ENCODE measurements around the gene MRPL36.
A peak's percentile ranks its signal among the peaks of the same experiment; 100 is the strongest.

MRPL36 gene

DNA sequence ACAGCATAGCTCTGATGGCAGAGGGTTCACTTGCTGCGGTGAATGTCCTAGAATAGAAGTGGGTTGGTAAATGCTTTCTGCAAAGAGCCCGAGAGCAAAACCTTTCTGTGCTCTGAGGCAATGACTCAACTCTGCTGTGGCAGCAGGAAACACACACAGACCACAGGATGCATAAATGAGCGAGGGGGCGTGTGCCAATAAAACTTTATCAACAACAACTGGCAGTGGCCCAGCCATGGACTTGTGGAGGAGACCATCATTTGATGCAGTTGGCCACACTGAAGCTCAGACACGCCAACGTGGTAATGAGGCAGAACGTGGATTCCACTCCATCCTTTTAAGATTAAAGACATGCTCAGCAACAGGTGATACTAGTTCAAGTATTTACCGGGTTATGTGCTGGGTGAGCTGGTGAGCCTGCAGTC lies 6.8 kb downstream of the MRPL36 start:
- DNase-seq, result peak in 1 of 2 experiments; percentile 7
- no peak for TF ChIP-seq GATA1 (IDR thresholded peaks at IDR 0.05; ENCODE audit: low read depth, low read length)
- TF ChIP-seq POLR2A (IDR thresholded peaks at IDR 0.05; ENCODE audit: low read length), result no peak

- no peak for DNase-seq
Observed at GRCh38 chr5:1791176-1791575, 8.5 kb downstream of the MRPL36 start.

GRCh38 chr5:1789834-1790471 lies 9.7 kb downstream of the MRPL36 start:
- TF ChIP-seq POLR2A (IDR thresholded peaks at IDR 0.05; ENCODE audit: low read length) (no peak), GATA1 (IDR thresholded peaks at IDR 0.05; ENCODE audit: low read depth, low read length) (no peak)

More at GRCh38 chr5:1791176-1791575, 8.5 kb downstream of the MRPL36 start:
- TF ChIP-seq POLR2A (IDR thresholded peaks at IDR 0.05; ENCODE audit: low read length) (no peak), GATA1 (IDR thresholded peaks at IDR 0.05; ENCODE audit: low read depth, low read length) (no peak)

GRCh38 chr5:1789438-1789833 lies 10.2 kb downstream of the MRPL36 start:
- peak; percentile 4 to 35 for DNase-seq

More at GRCh38 chr5:1789834-1790471, 9.7 kb downstream of the MRPL36 start:
- no peak for DNase-seq

GRCh38 chr5:1788828-1789227 lies 10.8 kb downstream of the MRPL36 start:
- no peak for DNase-seq
- no peak for TF ChIP-seq POLR2A (IDR thresholded peaks at IDR 0.05; ENCODE audit: low read length)
- TF ChIP-seq GATA1 (IDR thresholded peaks at IDR 0.05; ENCODE audit: low read depth, low read length), result no peak

DNA sequence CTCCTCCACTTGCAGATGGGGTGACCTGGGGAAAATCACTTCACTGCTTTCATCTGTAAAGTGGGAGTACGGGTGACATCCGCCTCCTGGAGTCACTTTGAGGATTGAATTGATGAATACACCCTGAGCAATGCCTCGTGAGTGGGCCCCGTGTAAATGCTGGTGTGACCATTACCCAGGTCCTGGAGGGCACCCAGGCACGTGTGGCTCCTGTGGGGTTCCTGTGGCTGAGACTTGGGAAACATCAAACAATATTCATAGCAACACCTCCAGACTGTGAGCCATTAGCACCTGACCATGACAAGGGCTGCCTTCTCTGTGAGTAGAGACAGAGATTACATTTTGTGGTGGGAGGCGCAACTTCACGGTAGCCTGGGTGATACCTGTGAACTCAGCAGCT lies 11.4 kb downstream of the MRPL36 start:
- TF ChIP-seq POLR2A (IDR thresholded peaks at IDR 0.05; ENCODE audit: low read length), result no peak
- no peak for TF ChIP-seq GATA1 (IDR thresholded peaks at IDR 0.05; ENCODE audit: low read depth, low read length)
- no peak for DNase-seq

GRCh38 chr5:1787472-1788047 lies 12.1 kb downstream of the MRPL36 start:
- DNase-seq, result no peak
- TF ChIP-seq POLR2A (IDR thresholded peaks at IDR 0.05; ENCODE audit: low read length) (no peak), GATA1 (IDR thresholded peaks at IDR 0.05; ENCODE audit: low read depth, low read length) (no peak)

- no peak for TF ChIP-seq GATA1 (IDR thresholded peaks at IDR 0.05; ENCODE audit: low read depth, low read length)
- TF ChIP-seq POLR2A (IDR thresholded peaks at IDR 0.05; ENCODE audit: low read length), result no peak
- no peak for DNase-seq
Observed at GRCh38 chr5:1786621-1787471, 12.8 kb downstream of the MRPL36 start.

DNA sequence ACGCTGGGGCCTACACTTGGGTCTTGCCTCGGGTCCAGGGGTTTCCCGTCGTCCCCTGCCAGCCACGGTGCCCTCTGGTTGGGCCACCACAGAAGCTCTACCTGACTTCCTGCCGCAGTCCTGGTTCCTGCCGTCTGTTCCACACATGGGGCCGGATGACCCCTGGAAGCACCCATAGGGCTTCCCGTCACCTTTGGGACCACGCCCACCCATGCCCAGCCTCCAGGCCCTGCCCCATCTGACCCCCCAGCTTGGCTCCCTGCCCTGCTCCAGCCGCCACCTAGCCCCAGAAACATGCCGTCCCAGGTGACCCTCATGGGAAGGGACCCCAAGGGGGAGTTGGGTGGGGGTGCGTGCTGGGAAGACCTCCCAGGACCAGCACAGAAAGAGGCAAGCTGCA lies 13.7 kb downstream of the MRPL36 start:
- no peak for DNase-seq
- TF ChIP-seq GATA1 (IDR thresholded peaks at IDR 0.05; ENCODE audit: low read depth, low read length), result no peak
- TF ChIP-seq POLR2A (IDR thresholded peaks at IDR 0.05; ENCODE audit: low read length), result no peak

DNA sequence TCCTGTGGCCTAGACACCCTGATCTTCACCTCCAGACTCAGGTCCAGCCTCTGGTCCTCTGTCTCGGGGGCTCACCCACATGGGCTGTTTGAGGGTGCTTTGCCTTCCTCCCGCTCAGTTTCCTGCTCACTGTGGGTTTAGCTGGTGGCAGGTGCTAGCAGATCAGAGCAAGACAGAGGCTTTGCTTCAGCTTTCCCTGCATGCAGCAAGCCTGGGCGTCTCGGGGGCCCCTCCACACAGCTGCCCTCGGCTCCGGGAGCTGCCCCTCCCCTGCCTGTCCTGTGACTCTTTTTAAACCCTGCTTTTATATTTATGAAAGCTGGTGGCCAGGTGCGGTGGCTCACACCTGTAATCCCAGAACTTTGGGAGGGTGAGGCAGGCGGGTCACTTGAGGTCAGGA lies 14.6 kb downstream of the MRPL36 start:
- no peak for DNase-seq

DNA sequence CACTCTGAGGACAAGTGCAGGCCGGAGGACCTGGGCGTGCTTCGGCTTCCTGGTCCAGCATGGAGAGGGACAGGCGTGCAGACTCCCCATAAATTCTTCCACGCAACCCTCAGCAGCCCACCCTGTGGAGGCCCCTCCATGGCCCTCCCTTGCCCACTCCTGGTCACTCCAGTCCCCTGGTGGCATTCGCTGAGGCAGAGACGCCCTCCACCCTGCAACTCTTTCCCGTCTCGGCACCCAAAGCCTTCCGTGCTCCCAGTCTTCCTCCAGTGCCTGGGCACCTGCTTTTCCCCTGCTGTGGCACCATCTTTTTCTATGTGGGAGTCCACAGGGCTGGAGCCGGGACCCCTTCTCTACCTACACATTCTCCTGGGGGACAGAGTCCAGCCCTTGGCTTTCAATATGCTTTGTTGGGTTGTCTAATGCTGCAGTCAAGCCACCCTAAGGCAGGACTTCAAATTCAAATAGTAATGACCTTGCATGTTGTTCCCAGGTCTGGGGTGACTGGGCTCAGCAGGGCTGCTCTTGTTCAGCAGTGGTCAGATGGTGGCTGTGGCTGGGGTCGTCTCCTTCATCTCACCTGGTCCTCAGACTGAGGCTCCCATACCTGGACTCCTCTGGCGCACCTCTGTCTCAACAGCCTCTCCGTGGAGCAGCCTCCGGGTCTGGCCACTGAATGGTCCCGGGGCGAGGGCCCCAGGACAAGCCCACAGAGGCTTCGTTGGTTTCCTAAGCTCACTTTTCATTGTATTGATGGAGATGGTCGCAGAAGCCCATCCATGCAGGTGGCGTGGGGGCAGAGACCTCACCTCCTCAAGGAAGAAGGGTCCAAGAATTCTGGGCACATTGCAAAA lies 15.2 kb downstream of the MRPL36 start:
- DNase-seq, result no peak
- TF ChIP-seq POLR2A (IDR thresholded peaks at IDR 0.05; ENCODE audit: low read length) (no peak), GATA1 (IDR thresholded peaks at IDR 0.05; ENCODE audit: low read depth, low read length) (no peak)

More for the DNA sequence above, 14.6 kb downstream of the MRPL36 start:
- TF ChIP-seq GATA1 (IDR thresholded peaks at IDR 0.05; ENCODE audit: low read depth, low read length), result no peak
- TF ChIP-seq POLR2A (IDR thresholded peaks at IDR 0.05; ENCODE audit: low read length), result no peak

GRCh38 chr5:1783216-1783554 lies 16.5 kb downstream of the MRPL36 start:
- DNase-seq, result no peak
- TF ChIP-seq POLR2A (IDR thresholded peaks at IDR 0.05; ENCODE audit: low read length) (no peak), GATA1 (IDR thresholded peaks at IDR 0.05; ENCODE audit: low read depth, low read length) (no peak)

DNA sequence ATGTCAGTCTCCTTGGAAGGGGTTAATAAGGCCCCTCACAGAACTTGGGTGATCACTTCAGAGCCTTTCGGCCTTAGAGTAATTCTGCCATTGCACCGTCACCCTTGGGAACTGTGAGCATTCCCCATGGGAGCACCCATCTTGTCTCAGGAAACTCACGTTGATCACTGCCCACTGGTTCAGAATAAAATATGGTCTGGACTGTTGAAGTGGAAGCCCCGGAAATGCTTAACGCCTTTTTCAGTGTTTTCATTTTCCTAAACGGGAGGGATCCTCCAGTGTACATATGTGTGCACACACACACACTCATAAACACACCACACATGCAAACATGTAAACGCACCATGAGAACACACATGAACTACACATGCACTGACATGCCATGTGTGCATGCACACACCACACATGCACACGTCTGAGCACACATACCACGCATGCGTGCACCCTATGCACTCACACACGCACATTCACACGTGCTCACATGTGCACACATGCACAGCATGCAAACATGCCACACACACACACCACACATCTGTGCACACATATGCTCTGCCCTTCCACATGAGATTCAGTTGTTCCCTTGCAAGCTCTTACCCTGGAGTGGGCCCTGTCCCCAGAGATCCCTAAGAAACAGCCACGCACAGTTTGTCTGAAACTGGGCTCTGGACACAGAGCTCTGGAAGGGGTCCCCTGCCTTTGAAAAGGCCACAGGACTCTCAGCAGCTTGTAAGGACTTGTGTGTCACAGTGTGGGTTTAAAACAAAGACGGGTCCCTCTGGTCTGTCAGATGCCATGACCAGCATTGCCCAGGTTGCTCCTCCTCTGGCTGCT lies 17.0 kb downstream of the MRPL36 start:
- no peak for DNase-seq
- TF ChIP-seq POLR2A (IDR thresholded peaks at IDR 0.05; ENCODE audit: low read length) (no peak), GATA1 (IDR thresholded peaks at IDR 0.05; ENCODE audit: low read depth, low read length) (no peak)

Measured in erythroblast (primary cell).